A673 (cell line): ENCODE data around the gene BEND6. TPM values are rescaled to one million over a fixed set of nuclear protein-coding genes. Genes with fewer than 3 reads are reported as not detected.

Source experiments
- BruUV-seq: library from RNA; stranded (reverse); fragments of 400-500 nt; replicated peaks from 2 replicates; lab custom pipeline; 2021; lab: Mats Ljungman, UMichigan
- CTCF ChIA-PET: fragments of 300-600 bp; sonication (Branson Sonifier 250); formaldehyde crosslinking; loops from one replicate; lab custom pipeline; 2022; ENCODE audit warnings: antibody characterized with exemption; lab: Charles Lee
- POLR2A ChIA-PET: fragments of 300-600 bp; sonication (Branson Sonifier 250); formaldehyde crosslinking; loops from one replicate; lab custom pipeline; 2022; ENCODE audit warnings: antibody characterized with exemption; ENCODE audit not compliant: low non-redundant PET; lab: Charles Lee
- DNase-seq: peaks from one replicate; pipeline ENCODE4 v3.0.0-alpha.2; 2015; ENCODE audit warnings: low spot score
- H3K27ac ChIP-seq: fragments of 200-600 bp; sonication (generic); 2 replicates; pipeline ENCODE4 v1.5.1; 2016; ENCODE audit warnings: mixed run types, low read depth, mild to moderate bottlenecking, mixed read lengths, antibody characterized with exemption, low read length; ENCODE audit not compliant: poor library complexity, severe bottlenecking
- H3K27me3 ChIP-seq: fragments of 200-600 bp; sonication (generic); replicated peaks from 2 replicates; pipeline ENCODE4 v1.6.1; 2017; ENCODE audit warnings: mixed run types, low read depth, mild to moderate bottlenecking, mixed read lengths, antibody characterized with exemption, low read length; ENCODE audit not compliant: insufficient read depth, poor library complexity
- H3K36me3 ChIP-seq: fragments of 200-600 bp; sonication (generic); 2 replicates; pipeline ENCODE4 v1.6.1; 2016; ENCODE audit warnings: mixed run types, mild to moderate bottlenecking, mixed read lengths, antibody characterized with exemption, low read length; ENCODE audit not compliant: insufficient read depth, poor library complexity, severe bottlenecking
- H3K4me1 ChIP-seq: fragments of 200-600 bp; sonication (generic); 2 replicates; pipeline ENCODE4 v1.6.1; 2017; ENCODE audit warnings: mixed run types, mild to moderate bottlenecking, mixed read lengths, antibody characterized with exemption, low read length; ENCODE audit not compliant: insufficient read depth, poor library complexity, severe bottlenecking
- H3K4me3 ChIP-seq: fragments of 200-600 bp; sonication (generic); 2 replicates; pipeline ENCODE4 v1.5.1; 2016; ENCODE audit warnings: low read depth, mixed run types, mild to moderate bottlenecking, mixed read lengths, low read length; ENCODE audit not compliant: poor library complexity, severe bottlenecking
- H3K9me3 ChIP-seq: fragments of 200-600 bp; sonication (generic); 2 replicates; pipeline ENCODE4 v1.6.1; 2016; ENCODE audit warnings: mixed run types, low read depth, mild to moderate bottlenecking, mixed read lengths, antibody characterized with exemption, low read length; ENCODE audit not compliant: poor library complexity, severe bottlenecking
- EZH2 ChIP-seq: fragments of 200-600 bp; sonication (generic); IDR thresholded peaks from 2 replicates; pipeline ENCODE4 v1.6.1; 2017; ENCODE audit warnings: borderline replicate concordance, low read depth, mild to moderate bottlenecking, mixed read lengths, antibody characterized with exemption, low read length; ENCODE audit not compliant: poor library complexity, severe bottlenecking
- intact Hi-C: fragments of 100-400 bp; cut with micrococcal nuclease; formaldehyde crosslinking; loops from one replicate; pipeline ENCODE4 v1.10.0; 2022; ENCODE audit not compliant: unreplicated experiment
- total RNA-seq: library from RNA; stranded (reverse); gene quantifications from 2 replicates; pipeline ENCODE4 v1.2.3, GENCODE V29; 2021
- TF ChIP-seq, protein P1 (sequence below): fragments of 300-800, 200-600 bp; sonication (generic); conservative IDR thresholded peaks from 2 replicates; pipeline ENCODE4 v1.5.1; 2017; ENCODE audit warnings: low read depth, mild to moderate bottlenecking, antibody characterized with exemption, low read length, moderate library complexity, mixed read lengths

BEND6 gene
- total RNA-seq, 1 experiment from 2014 or later = 5.3 TPM

DNA sequence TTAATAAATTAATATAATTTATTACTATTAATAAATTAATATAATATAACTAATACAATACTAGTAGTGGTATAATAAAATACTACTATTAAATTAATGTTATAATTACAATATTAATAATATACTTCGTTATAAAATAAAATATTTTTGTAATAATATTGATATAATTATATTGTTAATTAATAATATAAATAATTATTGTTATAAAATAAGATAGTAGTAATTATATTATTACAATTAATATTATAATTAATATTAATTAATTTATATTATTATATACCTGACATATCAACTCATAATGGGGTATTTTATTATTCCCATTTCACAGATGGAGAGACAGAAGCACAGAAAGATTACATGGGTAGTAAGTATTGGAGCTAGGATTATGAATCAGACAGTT, 8.9 kb downstream of the BEND6 start:
- POLR2A ChIA-PET = no interaction called here
- Histone ChIP-seq H3K4me3 (no peak overlapping the region), H3K27me3 (no peaks in the 10 kb centered on the region), H3K9me3 (no peaks in the 10 kb centered on the region), H3K27ac (no peak overlapping the region), H3K4me1 (no peaks in the 10 kb centered on the region), H3K36me3 (no peaks in the 10 kb centered on the region)
- TF ChIP-seq, protein P1, sequence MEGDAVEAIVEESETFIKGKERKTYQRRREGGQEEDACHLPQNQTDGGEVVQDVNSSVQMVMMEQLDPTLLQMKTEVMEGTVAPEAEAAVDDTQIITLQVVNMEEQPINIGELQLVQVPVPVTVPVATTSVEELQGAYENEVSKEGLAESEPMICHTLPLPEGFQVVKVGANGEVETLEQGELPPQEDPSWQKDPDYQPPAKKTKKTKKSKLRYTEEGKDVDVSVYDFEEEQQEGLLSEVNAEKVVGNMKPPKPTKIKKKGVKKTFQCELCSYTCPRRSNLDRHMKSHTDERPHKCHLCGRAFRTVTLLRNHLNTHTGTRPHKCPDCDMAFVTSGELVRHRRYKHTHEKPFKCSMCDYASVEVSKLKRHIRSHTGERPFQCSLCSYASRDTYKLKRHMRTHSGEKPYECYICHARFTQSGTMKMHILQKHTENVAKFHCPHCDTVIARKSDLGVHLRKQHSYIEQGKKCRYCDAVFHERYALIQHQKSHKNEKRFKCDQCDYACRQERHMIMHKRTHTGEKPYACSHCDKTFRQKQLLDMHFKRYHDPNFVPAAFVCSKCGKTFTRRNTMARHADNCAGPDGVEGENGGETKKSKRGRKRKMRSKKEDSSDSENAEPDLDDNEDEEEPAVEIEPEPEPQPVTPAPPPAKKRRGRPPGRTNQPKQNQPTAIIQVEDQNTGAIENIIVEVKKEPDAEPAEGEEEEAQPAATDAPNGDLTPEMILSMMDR = no peak
- no peak for TF ChIP-seq EZH2
- CTCF ChIA-PET = no interaction called here
- intact Hi-C loops = no loop called here
- no peak for DNase-seq
- no TSS peak for BruUV-seq

GRCh38 chr6:56965126-56965525, 10.2 kb downstream of the BEND6 start:
- POLR2A ChIA-PET = no interaction called here
- no TSS peak for BruUV-seq

DNA sequence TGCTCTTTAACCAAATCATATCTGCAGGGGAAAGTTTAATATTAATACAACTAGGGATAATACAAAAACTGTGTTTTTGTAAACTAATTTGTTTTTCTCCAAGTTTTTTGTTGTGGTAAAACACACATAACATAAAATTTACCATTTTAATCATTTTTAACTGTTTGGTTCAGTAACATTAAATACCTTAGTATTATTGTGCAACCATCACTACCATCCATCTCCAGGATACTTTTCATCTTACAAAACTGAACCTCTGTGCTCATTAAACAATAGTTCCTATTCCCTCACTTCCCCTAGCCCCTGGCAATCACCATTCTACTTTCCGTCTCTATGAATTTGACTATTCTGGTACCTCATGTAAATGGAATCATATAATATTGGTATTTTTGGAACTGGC, 15.9 kb downstream of the BEND6 start:
- ChIA-PET CTCF (no interaction called here), POLR2A (no interaction called here)
- no peaks in the 10 kb centered on the region for H3K27me3 ChIP-seq
- BruUV-seq = no TSS peak
- no peaks in the 10 kb centered on the region for H3K4me1 ChIP-seq
- TF ChIP-seq EZH2 = no peak
- TF ChIP-seq, protein P1 = no peak
- no peak overlapping the region for H3K27ac ChIP-seq
- intact Hi-C loops = no loop called here
- no peak for DNase-seq
- H3K36me3 ChIP-seq = no peaks in the 10 kb centered on the region
- no peaks in the 10 kb centered on the region for H3K9me3 ChIP-seq
- H3K4me3 ChIP-seq = no peak overlapping the region

More at GRCh38 chr6:56965126-56965525, 10.2 kb downstream of the BEND6 start:
- DNase-seq = no peak
- no peak overlapping the region for H3K27ac ChIP-seq
- intact Hi-C loops = no loop called here
- no peaks in the 10 kb centered on the region for H3K27me3 ChIP-seq
- no peaks in the 10 kb centered on the region for H3K4me1 ChIP-seq
- CTCF ChIA-PET = no interaction called here
- no peaks in the 10 kb centered on the region for H3K36me3 ChIP-seq
- H3K4me3 ChIP-seq = no peak overlapping the region
- no peaks in the 10 kb centered on the region for H3K9me3 ChIP-seq
- TF ChIP-seq, protein P1 = no peak
- no peak for TF ChIP-seq EZH2
